GM19025 (cell line): ENCODE measurements around the gene UPF1.
"Not testable (repeated sequence)": the region's sequence is repeated elsewhere in the genome, so short reads cannot be mapped to it uniquely, and the experiment has no call there.

Experiments
- ATAC-seq: cut with Tn5 transposase; IDR thresholded peaks from one replicate; pipeline ENCODE4 v1.9.1; 2021; ENCODE audit warnings: mild to moderate bottlenecking, low read depth, moderate library complexity; ENCODE audit not compliant: unreplicated experiment

UPF1 gene

GRCh38 chr19:18798384-18799352, 33.1 kb upstream of the UPF1 start:
- ATAC-seq, result no peak

- no peak for ATAC-seq
These were observed 32.3 kb upstream of the UPF1 start for GRCh38 chr19:18799389-18799970.

- ATAC-seq, result no peak
These were observed 31.7 kb upstream of the UPF1 start for GRCh38 chr19:18800079-18800478.

GRCh38 chr19:18800636-18801035, 31.1 kb upstream of the UPF1 start:
- ATAC-seq, result no peak

- no peak for ATAC-seq
These were observed 29.4 kb upstream of the UPF1 start for GRCh38 chr19:18802354-18802753.

GRCh38 chr19:18803550-18804138, 28.1 kb upstream of the UPF1 start:
- no peak for ATAC-seq

GRCh38 chr19:18804139-18804601, 27.6 kb upstream of the UPF1 start:
- ATAC-seq, result no peak

GRCh38 chr19:18804643-18805042, 27.1 kb upstream of the UPF1 start:
- ATAC-seq, result no peak

GRCh38 chr19:18807861-18808331, 23.9 kb upstream of the UPF1 start:
- ATAC-seq, result no peak

- no peak for ATAC-seq
These were observed 22.4 kb upstream of the UPF1 start for GRCh38 chr19:18809149-18809868.

GRCh38 chr19:18811638-18812037, 20.1 kb upstream of the UPF1 start:
- not testable (repeated sequence) for ATAC-seq

- ATAC-seq, result no peak
These were observed 17.7 kb upstream of the UPF1 start for GRCh38 chr19:18814063-18814462.

- ATAC-seq, result no peak
These were observed 16.1 kb upstream of the UPF1 start for GRCh38 chr19:18815673-18816072.

GRCh38 chr19:18816645-18817044, 15.1 kb upstream of the UPF1 start:
- ATAC-seq, result not testable (repeated sequence)

- no peak for ATAC-seq
These were observed 14.2 kb upstream of the UPF1 start for GRCh38 chr19:18817574-18817973.

- no peak for ATAC-seq
These were observed 3.0 kb upstream of the UPF1 start for GRCh38 chr19:18828786-18829185.

- no peak for ATAC-seq
These were observed 1.3 kb upstream of the UPF1 start for GRCh38 chr19:18830488-18830887.

- peak; percentile 11 for ATAC-seq
These were observed 764 bp downstream of the UPF1 start for GRCh38 chr19:18832306-18833140.

- no peak for ATAC-seq
These were observed 1.4 kb downstream of the UPF1 start for GRCh38 chr19:18833141-18833476.
